GM19351 (cell line): ENCODE measurements around the gene ARL17B.
"Not testable (repeated sequence)": the region's sequence is repeated elsewhere in the genome, so short reads cannot be mapped to it uniquely, and the experiment has no call there.

ENCODE experiments used
- ATAC-seq: cut with Tn5 transposase; IDR thresholded peaks from one replicate; pipeline ENCODE4 v1.9.1; 2021; ENCODE audit warnings: mild to moderate bottlenecking, moderate library complexity; ENCODE audit not compliant: unreplicated experiment

Gene ARL17B

DNA sequence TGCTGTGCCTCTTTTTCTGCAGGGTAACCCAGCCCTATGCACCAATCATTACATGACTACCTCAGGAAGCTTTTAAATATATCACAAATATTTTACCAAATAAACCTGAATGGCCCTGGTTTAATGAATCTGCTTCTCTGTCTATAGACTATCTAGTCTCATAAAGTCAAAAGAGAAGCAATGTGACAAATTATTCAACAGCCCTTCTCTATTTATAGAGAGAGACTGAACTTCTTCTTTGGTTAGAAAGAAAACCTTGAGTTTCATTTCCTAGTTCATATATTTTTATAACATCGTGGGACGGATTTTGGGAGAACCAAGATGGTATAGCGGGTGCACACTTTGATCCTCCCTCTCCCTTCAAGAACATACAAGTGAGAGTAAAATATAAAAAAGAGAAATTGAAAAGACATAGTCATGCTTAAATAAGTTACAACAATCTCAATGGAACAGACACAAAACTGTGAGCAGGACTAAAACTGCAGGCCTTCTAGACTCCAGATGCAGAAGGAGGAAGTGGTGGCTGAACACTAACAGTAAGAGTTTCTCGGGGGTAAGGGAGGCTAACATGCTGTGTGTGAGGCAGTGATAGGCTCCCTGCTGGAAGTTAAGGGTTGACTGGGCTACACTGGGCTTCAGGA, 70.5 kb downstream of the ARL17B start:
- peak; percentile 84 for ATAC-seq

DNA sequence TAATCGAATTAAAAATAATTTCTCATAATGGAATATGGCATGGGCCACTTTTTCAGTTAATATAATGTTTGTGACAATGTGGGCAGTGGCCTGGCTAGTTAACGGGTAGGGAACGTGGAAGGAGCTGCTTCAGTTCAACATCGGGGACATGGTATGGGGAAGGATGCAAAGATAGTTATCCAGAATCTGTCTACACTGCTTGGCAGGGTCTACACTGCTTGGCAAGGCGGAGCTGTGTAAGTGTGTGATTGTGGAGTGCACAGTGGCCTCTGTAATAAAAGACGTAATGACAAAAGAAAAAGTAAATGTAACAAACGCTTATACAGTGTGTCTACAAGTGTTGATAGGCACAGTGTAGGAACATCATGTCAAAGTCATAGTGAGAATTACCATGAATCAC, 74.0 kb downstream of the ARL17B start:
- ATAC-seq: not testable (repeated sequence)

DNA sequence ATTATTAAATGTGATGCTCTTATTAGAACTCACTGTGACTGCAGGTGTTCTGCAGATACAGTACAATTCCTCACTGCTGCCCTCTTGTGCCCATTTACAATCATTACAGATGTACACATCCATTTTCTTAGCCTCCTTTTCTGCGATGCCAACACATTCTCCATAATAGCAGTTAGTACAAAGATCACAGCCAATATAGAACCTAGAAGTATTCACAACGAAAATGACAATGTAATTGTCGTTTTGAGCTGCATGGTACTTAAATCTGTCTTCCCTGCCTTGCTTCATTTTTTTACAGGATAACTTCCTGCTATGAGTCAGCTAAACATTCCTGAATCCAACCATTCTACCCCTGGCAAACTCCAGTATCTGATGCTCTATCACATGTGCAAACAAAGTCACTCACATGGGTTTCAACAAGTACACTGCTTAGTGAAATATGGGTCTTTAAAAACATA, 74.8 kb downstream of the ARL17B start:
- not testable (repeated sequence) for ATAC-seq

DNA sequence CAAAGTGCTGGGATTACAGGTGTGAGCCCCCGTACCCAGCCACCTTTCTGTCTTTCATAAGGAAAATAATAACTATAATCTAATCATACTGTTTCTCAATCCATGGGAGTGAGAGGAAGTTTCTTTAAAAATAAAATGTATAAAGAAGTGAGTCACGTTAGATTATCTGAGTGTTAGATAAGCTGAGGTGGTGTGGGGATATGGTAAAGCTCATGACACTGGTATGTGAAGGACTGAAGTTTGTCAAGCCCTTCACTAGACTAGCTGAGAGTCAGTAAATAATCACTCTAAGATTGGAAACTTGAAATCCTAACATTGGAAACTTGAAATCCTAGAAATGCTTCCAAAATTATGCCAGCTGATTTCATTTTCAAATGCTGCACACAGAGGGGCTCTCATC, 76.1 kb downstream of the ARL17B start:
- not testable (repeated sequence) for ATAC-seq

DNA sequence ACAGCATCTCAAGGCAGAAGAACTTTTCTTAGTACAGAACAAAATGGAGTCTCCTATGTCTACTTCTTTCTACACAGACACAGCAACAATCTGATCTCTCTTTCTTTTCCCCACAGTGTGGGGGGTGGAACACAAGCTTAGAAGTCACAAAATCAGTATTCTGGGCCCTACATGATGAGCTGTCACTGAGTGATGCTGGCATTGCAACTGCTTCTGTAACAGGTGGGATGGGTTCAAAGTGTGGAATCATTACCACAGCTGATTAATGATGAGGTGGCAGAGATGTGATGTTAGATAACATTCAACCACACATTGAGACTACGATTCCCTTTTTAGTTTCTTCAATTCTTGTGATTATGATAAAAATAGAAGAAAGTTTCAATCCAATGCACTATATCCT, 77.1 kb downstream of the ARL17B start:
- ATAC-seq: not testable (repeated sequence)

DNA sequence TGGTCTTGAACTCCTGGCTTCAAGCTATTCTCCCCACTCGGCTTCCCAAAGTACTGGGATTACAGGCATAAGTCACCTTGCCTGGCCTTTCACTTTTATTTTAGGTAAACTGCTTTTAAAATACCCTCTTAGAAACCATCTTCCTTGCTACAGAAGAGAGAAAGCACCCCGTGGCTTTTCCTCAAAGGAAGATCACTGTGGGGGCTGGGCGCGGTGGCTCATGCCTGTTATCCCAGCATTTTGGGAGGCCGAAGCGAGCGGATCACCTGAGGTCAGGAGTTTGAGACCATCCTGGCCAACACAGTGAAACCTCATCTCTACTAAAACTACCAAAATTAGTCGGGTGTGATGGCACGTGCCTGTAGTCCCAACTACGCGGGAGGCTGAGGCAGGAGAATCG, 78.9 kb downstream of the ARL17B start:
- not testable (repeated sequence) for ATAC-seq

DNA sequence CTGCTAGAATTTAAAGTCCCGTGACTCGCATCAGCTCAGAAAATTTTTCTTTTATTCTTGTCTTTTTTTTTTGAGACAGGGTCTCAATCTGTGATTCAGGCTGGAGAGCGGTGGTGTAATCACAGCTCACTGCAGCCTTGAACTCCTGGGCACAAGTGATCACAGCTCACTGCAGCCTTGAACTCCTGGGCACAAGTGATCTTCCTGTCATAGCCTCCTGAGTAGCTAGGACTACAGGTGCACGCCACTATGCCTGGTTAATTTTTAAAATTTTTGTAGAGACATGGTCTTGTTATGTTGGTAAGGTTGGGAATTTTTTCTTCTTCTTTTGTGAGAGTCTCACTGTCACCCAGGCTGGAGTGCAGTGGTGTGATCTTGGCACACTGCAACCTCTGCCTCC, 80.2 kb downstream of the ARL17B start:
- not testable (repeated sequence) for ATAC-seq

DNA sequence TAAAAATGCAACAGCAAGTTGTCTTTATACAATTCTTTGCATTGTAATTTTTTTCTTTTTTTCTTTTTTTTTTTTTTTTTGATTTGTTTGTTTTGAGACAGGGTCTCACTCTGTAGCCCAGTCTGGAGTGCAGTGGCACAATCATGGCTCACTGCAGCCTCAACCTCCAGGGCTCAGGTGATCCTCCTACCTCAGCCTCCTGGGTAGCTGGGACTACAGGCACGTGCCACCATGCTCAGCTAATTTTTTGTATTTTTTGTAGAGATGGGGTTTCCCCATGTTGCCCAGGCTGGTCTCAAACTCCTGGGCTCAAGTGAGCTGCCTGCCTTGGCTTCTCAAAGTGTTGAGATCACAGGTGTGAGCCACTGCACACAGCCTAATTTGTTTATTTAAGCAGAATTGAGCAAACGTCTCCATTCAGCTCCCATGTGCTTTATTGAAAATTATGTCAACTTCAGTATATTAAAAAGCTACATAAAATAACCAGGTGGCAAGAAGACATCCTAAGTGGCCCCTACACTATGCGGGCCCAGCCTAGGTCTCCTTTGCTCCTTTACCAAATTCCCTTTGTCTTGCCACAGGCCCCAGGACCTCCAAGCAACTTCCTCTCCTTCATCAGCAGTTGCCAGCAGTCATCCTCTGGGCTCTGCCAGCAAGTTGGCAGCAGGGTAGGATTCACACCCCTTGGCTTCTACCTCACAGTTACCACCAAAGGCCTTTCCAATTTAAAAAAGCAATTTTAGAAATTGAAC, 84.7 kb downstream of the ARL17B start:
- not testable (repeated sequence) for ATAC-seq

DNA sequence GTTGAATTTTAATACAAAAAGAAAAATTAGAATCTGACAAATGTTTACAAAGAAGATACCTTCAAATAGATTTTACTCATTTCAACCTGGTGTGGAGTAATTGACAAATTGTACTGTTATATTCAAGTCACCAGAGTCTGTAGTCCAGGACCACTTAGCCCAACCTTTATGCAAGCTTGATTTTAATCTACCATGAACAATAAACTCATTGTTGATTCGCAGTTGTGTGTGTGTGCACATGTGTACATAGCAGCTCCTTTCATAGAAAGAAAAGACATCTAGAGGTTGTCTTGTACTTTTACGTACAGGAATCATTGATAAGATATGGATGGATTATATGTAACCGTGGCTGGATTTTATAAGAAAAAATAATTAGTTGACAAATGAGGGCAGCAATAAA, 87.3 kb downstream of the ARL17B start:
- no peak for ATAC-seq

DNA sequence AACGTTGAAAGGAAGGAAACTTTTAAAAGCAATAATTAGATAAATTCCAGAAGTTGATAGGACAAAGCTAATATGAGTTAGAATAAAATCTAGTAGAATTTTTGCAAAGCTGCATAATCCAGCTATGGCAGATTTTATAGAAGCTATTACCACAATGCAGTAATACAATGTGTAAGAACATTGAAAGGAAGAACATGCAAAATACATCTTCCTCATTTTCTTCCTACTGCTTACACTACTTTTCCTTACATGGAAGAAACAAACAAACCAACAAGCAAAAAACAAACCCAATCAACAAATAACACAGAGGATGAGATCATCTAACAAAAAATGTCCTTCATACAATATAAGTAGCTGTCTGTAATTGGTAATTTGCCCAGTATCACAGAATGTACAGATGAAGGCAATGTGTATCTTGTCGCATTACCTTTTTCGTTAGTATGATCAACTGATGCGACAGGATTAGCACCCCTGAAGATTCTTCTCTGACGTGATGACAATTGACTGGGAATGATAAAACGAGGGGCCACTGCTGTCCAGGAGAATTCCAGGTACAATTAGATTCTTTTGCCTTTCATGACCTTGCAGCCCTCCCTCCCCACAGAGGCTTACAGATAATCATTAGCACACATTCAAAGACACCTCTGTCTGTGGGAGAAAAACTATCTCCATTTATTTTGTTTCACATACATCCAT, 87.9 kb downstream of the ARL17B start:
- no peak for ATAC-seq

DNA sequence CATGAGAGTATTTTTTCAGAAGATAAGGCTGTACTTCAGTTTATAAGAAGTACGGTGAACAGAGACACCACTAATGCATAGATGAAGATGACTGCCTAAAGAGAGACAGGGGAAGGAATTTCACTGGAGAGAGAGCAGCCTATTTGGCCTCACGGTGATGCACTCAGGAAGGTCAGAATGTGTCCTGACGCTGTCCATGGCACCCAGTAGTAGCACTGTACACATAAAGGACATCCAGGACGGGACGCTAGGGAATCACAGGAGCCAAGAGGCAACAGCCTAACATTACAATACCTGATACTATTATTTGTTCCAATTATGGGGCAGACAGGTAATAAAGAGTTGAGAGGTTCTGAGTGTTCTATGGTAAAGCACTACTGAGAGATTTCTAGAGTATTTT, 91.5 kb downstream of the ARL17B start:
- no peak for ATAC-seq

DNA sequence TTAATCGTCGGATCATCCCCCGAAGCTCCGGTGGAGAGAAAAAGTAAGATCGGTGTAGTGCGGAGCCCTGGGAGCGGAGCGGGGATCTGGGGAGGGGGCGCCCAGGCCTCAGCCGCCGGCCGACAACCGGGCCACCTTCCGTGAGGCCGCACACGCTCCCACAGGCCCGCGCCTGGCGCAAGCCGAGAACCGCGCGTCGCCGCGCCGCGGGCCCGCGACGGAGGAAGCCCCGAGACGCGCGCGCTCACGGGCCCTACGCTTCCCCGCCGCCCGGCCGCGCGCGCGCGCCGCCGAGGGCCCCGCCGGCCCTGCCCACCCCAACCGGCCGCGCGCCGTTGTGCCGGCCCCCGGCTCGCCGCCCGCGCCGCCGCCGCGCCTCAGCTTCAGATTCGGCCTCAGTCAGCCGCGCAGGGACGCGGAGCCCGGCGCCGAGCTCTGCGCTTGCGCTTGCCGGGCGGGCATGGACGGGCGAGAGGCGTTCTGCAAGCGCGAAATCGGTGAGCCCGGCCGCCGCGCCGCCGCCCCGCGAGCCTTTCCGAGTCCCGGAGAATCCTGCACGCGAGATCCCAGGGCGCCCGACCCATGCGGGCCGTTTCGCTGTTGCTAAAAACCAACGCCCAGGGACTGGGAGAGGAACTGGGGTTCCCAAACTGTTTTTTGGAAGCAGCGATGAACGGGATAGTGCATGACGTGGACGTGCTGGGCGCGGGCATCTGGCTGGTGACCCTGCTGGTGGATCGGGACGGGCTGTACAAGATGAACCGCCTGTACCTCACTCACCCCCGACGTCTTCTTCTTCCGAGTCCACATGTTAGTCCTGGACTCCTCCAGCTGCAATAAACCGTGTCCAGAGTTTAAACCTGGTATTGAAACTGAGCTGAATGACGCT, 94.7 kb downstream of the ARL17B start:
- ATAC-seq: peak; percentile 80

DNA sequence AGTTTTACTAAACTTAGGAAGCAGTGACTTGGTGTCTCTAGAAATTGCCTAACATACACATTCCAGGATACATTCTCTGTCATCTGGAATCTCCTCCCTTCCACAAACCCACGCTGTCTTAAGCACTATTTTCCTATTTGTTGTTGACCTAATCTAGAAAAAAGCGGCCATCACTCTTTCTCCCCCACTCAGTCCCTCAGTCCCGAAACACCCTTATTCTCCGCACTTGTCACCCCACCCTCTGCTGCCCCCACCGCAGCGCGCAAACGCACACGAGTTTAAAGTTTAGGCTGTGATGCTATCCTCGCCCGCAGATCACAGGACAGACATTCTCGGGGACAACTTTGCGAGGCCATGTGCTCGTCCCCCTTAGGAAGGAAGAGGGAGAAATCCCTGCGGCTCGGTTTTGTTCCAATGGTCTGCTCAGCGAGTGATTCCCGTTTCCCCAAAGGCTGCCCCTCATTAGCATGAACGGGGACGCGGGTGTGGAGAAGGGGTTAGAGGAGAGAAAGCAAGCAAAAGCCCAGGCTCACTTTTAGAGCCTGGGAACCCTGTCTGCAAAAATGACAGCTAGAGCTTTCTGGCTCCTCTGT, 95.4 kb downstream of the ARL17B start:
- not testable (repeated sequence) for ATAC-seq

DNA sequence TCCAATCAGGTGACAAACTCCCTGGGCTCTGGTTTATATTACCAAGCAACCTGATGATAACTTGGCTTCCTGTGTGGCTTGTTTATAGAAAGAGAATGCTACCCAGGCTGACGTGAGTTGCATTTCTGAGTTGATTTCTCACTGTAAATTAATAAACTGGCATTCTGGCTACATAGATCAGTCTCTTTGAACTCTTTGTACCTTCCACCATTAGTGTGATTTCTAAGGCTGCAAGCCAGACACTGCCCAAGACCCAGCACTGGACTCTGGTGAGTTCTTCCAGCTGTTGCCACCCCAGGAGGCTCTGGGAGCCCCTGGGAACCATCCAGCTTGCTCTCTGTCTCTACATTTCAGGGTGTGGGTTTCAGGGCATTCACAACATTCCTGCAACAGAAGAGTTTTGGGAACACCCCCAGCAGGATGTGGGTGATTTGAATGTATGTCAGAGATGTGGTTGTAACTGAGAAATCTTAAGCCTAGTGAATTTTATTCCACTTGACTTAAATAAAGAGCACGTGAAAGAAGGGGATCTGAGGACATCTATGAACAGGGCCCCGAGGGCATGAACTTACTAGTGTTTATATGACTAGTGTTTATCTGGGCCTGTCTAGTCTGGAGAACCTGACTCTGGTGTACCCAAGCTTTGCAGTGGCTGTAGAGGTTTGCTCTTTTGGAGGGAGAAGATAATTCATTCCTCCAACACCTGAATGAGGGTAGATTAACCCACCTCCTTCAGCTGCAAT, 96.9 kb downstream of the ARL17B start:
- ATAC-seq: no peak

DNA sequence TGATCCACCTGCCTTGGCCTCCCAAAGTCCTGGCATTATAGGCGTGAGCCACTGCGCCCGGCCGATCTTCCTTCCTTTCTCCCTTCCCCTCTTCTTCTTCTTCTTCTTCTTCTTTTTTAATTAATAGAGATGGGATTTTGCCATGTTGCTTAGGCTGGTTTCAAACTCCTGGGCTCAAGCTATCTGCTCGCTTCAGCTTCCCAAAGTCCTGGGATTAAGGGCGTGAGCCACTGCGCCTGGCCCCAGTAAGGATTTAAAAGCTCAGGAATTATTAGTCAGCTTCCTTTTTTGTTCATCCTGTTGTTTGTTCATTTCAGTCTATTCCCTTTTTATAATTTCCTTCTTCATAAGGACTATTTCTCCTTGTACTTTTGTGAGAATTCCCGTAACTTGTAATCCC, 99.3 kb downstream of the ARL17B start:
- no peak for ATAC-seq

DNA sequence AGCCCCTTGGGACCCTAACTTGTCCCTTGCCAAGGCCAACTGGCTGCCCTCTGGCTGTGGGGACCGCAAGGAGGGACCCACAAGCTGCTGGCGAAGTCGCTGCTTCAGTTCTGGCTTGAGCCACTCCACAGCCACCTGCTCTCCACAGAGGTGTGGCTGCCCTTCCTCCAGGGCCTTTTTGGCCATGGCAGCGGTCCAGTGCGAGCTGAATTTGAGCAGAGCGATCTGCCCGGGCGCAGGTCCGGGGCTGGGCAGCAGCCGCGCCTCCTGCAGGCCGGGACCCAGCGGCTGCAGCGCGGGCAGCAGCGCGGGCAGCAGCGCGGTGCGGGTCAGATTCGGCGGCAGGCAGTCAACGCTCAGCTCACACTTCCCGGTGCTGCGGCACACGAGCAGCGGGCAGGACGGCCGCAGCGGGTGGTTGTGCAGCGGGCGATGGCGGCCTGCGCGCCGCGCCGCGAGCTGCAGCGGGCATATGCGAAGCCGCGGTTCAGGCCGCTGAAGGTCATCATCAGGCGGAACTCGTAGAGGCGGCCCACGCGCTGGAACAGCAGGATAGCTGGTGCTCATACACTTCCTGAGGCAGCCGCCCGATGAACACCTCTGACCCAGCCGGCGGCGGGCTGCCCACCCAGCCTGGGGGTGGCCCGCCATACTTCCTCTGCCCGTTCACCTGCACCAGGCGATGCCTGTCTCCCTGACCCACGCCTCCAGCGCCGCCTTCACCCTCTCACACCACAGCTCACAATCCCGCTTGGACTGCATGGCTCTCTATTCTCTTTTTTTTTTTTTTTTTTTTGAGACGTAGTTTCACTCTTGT, 101.5 kb downstream of the ARL17B start:
- ATAC-seq: not testable (repeated sequence)

DNA sequence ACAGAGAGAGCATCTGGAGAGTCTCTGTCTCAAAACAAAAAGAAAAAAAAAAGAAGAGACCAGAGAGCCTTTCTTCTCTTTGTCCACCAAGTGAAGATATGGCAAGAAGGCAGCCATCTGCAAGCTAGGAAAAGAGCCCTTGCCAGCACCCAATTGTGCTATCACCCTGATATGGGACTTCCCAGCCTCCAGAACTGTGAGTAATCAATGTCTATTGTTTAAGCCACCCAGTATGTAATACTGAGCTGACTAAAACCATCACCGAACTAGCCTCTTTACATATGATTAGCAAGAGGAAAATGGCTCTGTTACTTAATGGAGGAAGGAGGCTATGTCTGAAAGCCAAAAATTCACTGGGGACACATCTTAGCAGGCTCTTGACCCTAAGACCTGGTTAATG, 105.2 kb downstream of the ARL17B start:
- ATAC-seq: not testable (repeated sequence)

DNA sequence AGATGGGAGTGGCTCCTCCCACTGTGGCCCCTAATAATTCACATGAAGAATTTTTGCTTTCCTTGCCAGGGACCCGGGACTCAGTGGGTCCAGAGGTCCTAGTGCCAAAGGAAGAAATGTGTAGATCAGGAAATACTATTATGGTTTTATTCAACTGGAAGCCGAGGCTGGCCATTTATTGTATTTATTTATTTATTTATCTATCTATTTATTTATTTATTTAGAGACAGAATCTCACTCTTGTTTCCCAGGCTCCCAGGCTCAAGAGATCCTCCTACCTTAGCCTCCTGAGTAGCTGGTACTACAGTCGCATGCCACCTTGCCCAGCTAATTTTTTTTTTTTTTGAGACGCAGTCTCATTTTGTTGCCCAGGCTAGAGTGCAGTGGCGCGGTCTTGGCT, 107.4 kb downstream of the ARL17B start:
- ATAC-seq: not testable (repeated sequence)

DNA sequence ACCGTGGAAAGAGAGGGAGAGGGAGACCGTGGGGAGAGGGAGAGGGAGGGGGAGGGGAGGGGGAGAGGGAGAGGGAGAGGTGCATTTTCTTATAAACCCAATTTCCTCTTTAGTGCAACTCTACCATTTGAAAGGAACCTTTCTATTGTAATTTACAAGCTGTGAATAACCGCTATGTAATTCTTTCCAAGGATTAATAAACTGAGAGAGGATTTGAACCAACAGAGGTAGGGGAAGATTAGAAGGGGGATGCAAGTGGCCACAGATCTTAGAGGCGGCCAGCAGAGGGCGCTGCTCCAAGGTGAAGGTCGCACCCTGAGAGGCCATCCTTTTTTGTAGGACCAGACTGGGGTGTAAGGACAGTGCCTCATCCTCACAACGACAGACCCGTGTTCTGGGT, 107.8 kb downstream of the ARL17B start:
- ATAC-seq: not testable (repeated sequence)
